ENCODE data around the gene MYO5B.

DNA sequence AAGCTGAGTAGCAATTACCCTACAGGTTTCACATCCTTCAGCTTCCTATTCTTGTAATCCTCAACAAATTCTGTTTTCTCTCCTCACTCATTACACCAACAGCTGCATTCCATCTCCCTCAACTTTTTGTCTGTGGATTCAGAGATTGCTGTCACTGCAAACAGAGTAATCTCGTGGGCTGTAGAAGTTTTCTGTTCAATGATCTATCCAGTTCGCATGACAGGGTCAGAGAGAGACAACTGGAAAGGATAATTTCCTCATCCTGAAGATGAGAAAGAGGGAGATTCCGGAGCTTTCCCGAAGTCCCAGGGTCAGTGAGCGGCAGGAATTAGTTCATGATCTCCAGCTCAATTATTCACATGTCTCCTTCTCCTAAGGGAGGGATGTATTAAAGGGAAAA lies 75.7 kb downstream of the MYO5B start:
- TF ChIP-seq, protein P1, sequence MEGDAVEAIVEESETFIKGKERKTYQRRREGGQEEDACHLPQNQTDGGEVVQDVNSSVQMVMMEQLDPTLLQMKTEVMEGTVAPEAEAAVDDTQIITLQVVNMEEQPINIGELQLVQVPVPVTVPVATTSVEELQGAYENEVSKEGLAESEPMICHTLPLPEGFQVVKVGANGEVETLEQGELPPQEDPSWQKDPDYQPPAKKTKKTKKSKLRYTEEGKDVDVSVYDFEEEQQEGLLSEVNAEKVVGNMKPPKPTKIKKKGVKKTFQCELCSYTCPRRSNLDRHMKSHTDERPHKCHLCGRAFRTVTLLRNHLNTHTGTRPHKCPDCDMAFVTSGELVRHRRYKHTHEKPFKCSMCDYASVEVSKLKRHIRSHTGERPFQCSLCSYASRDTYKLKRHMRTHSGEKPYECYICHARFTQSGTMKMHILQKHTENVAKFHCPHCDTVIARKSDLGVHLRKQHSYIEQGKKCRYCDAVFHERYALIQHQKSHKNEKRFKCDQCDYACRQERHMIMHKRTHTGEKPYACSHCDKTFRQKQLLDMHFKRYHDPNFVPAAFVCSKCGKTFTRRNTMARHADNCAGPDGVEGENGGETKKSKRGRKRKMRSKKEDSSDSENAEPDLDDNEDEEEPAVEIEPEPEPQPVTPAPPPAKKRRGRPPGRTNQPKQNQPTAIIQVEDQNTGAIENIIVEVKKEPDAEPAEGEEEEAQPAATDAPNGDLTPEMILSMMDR (IDR thresholded peaks at IDR 0.05) = no peak
- TF ChIP-seq POLR2A (IDR thresholded peaks at IDR 0.05) = no peak
